ENCODE measurements around the gene PITPNC1. TPM values are rescaled to one million over a fixed set of nuclear protein-coding genes. Genes with fewer than 3 reads are reported as not detected.

The PITPNC1 gene
- polyA plus RNA-seq, 1 of the 3 experiments (the other 2 are of a cell fraction): 18.4 TPM

DNA sequence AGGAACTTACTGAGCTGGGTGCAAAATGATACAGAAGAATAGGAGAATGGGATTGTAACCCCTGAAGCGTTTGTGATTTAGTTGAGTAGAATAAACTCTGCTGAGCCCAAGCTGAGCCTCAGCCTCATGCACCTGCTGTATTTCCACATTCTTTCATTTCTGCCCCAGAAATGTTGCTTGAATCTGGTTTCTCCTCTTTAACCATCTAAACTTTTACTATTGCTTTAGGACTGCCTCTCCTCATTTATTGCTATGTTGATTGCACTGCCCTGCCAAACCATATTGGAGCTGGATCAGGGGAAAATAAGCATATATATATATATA lies 64.8 kb downstream of the PITPNC1 start:
- no peaks in the 10 kb centered on the region for H4K20me1 ChIP-seq (ENCODE audit: insufficient read depth)
- no peaks in the 10 kb centered on the region for H3K36me3 ChIP-seq (replicated peaks in 1 of 2; ENCODE audit: control insufficient read depth in 1 of 2, insufficient read depth in 2 of 2, low read length in 1 of 2)
- H3K79me2 ChIP-seq (ENCODE audit: insufficient read depth): peaks cover 23% of the 10 kb centered on the region; the same call in 1 of the 2 replicates
- H3K9me2 ChIP-seq: no peaks in the 10 kb centered on the region
- H3K4me3 ChIP-seq (ENCODE audit: low read depth in 2 of 2, low read length in 1 of 2): no peak overlapping the region
- DNase-seq: no peak
- H3K27me3 ChIP-seq (ENCODE audit: insufficient read depth): no peaks in the 10 kb centered on the region
- POLR2A ChIA-PET: interaction anchor here (0.8 kb wide), 1 partner anchor 10 kb away, joined by 3 read pairs; no protein-coding TSS in a partner anchor
- H3K4me2 ChIP-seq: no peak overlapping the region
- H3K27ac ChIP-seq (ENCODE audit: low read depth in 2 of 2, low read length in 1 of 2): peak overlapping the region; percentile 60 to 86
- CTCF ChIA-PET: interaction anchor here (0.9 to 5.2 kb wide), 6 partner anchors 33 to 161 kb away, joined by 3 to 35 read pairs (median 18); no protein-coding TSS in a partner anchor
- H3K9me3 ChIP-seq: no peaks in the 10 kb centered on the region
- TF ChIP-seq, protein P1, sequence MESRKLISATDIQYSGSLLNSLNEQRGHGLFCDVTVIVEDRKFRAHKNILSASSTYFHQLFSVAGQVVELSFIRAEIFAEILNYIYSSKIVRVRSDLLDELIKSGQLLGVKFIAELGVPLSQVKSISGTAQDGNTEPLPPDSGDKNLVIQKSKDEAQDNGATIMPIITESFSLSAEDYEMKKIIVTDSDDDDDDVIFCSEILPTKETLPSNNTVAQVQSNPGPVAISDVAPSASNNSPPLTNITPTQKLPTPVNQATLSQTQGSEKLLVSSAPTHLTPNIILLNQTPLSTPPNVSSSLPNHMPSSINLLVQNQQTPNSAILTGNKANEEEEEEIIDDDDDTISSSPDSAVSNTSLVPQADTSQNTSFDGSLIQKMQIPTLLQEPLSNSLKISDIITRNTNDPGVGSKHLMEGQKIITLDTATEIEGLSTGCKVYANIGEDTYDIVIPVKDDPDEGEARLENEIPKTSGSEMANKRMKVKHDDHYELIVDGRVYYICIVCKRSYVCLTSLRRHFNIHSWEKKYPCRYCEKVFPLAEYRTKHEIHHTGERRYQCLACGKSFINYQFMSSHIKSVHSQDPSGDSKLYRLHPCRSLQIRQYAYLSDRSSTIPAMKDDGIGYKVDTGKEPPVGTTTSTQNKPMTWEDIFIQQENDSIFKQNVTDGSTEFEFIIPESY (IDR thresholded peaks at IDR 0.05; ENCODE audit: borderline replicate concordance, low read depth): no peak
- no peak for TF ChIP-seq REST (IDR thresholded peaks at IDR 0.05; ENCODE audit: low read depth, low read length)
- TF ChIP-seq, protein P2, sequence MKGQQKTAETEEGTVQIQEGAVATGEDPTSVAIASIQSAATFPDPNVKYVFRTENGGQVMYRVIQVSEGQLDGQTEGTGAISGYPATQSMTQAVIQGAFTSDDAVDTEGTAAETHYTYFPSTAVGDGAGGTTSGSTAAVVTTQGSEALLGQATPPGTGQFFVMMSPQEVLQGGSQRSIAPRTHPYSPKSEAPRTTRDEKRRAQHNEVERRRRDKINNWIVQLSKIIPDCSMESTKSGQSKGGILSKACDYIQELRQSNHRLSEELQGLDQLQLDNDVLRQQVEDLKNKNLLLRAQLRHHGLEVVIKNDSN (IDR thresholded peaks at IDR 0.05; ENCODE audit: borderline replicate concordance, low read depth): no peak
- TF ChIP-seq, protein P3, sequence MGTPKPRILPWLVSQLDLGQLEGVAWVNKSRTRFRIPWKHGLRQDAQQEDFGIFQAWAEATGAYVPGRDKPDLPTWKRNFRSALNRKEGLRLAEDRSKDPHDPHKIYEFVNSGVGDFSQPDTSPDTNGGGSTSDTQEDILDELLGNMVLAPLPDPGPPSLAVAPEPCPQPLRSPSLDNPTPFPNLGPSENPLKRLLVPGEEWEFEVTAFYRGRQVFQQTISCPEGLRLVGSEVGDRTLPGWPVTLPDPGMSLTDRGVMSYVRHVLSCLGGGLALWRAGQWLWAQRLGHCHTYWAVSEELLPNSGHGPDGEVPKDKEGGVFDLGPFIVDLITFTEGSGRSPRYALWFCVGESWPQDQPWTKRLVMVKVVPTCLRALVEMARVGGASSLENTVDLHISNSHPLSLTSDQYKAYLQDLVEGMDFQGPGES (IDR thresholded peaks at IDR 0.05; ENCODE audit: low read depth, low read length): no peak
- peaks cover 27% of the 10 kb centered on the region for H3F3A ChIP-seq (replicated peaks; ENCODE audit: insufficient read depth)
- 90% methylated on average over 1 of the region's 1 CpG for WGBS (ENCODE audit: low lambda C conversion rate)
- peaks cover 36 to 52% of the 10 kb centered on the region in 2 experiments for H3K4me1 ChIP-seq (ENCODE audit: control insufficient read depth in 1 of 2, insufficient read depth in 2 of 2, low read depth in 1 of 2, low read length in 1 of 2)
- H2AFZ ChIP-seq (ENCODE audit: low read depth): no peak overlapping the region
- peak overlapping the region; percentile 53; the same call in 1 of the 2 replicates for H3K9ac ChIP-seq
